ENCODE data around the gene DTL.

The DTL gene

GRCh38 chr1:212107481-212107880, 71.9 kb downstream of the DTL start:
- H3K4me2 ChIP-seq (ENCODE audit: low read depth, low read length, poor library complexity, severe bottlenecking), result no peak overlapping the region
- no peak overlapping the region for H3K9ac ChIP-seq (ENCODE audit: low read length)
- no peaks in the 10 kb centered on the region for H3K9me3 ChIP-seq (ENCODE audit: insufficient read depth, low read length)
- TF ChIP-seq, protein P1, sequence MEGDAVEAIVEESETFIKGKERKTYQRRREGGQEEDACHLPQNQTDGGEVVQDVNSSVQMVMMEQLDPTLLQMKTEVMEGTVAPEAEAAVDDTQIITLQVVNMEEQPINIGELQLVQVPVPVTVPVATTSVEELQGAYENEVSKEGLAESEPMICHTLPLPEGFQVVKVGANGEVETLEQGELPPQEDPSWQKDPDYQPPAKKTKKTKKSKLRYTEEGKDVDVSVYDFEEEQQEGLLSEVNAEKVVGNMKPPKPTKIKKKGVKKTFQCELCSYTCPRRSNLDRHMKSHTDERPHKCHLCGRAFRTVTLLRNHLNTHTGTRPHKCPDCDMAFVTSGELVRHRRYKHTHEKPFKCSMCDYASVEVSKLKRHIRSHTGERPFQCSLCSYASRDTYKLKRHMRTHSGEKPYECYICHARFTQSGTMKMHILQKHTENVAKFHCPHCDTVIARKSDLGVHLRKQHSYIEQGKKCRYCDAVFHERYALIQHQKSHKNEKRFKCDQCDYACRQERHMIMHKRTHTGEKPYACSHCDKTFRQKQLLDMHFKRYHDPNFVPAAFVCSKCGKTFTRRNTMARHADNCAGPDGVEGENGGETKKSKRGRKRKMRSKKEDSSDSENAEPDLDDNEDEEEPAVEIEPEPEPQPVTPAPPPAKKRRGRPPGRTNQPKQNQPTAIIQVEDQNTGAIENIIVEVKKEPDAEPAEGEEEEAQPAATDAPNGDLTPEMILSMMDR (IDR thresholded peaks at IDR 0.05; ENCODE audit: insufficient read depth, low read length, poor library complexity, severe bottlenecking), result no peak
- TF ChIP-seq EZH2phosphoT487 (conservative IDR thresholded peaks at IDR 0.05; ENCODE audit: low read length), result no peak
- no peak overlapping the region for H3K27ac ChIP-seq (ENCODE audit: low read depth, low read length)
- H2AFZ ChIP-seq (ENCODE audit: low read depth, low read length, severe bottlenecking), result no peak overlapping the region
- no peaks in the 10 kb centered on the region for H3K9me2 ChIP-seq (replicated peaks; ENCODE audit: insufficient read depth, low read length)
- no peaks in the 10 kb centered on the region for H3K27me3 ChIP-seq (ENCODE audit: low read length)
- peaks cover 28% of the 10 kb centered on the region for H3K36me3 ChIP-seq (ENCODE audit: low read length)
- no peak overlapping the region for H3K4me3 ChIP-seq (ENCODE audit: insufficient read depth, low read length, poor library complexity, severe bottlenecking)
- no peaks in the 10 kb centered on the region for H3F3A ChIP-seq (ENCODE audit: insufficient read depth)
- H3K79me2 ChIP-seq (ENCODE audit: insufficient read depth, low read length), result no peaks in the 10 kb centered on the region
- H4K20me1 ChIP-seq (ENCODE audit: low read depth, low read length), result 0 out of 2 replicates have a peak, but pooled peaks cover 5% of the 10 kb centered on the region

- TF ChIP-seq, protein P1 (IDR thresholded peaks at IDR 0.05; ENCODE audit: insufficient read depth, low read length, poor library complexity, severe bottlenecking), result no peak
- no peak for TF ChIP-seq EZH2phosphoT487 (conservative IDR thresholded peaks at IDR 0.05; ENCODE audit: low read length)
- H3K36me3 ChIP-seq (ENCODE audit: low read length), result peaks cover 21% of the 10 kb centered on the region
Measured at GRCh38 chr1:212108187-212108586, 72.6 kb downstream of the DTL start.

DNA sequence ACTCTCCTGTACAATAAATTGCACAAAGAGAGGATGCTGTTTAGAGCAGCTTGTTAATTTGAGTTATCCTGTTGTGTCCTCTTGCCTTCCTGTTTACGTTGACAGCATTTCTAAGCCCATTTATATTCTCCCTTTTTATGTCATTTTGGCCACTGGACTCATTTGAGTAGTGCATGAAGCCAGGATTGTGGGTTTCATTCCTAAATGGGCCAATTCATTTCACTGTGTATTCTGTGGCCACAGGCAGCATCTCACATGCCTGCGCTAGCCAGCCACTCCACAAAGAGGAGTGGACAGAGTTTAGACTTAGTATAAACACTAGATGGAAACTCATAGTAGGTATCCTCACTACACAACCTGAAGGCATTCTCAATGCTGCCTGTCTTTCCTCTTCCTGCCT, 73.4 kb downstream of the DTL start:
- Histone ChIP-seq H4K20me1 (ENCODE audit: low read depth, low read length) (no peaks in the 10 kb centered on the region), H3K79me2 (ENCODE audit: insufficient read depth, low read length) (no peaks in the 10 kb centered on the region), H3K9me3 (ENCODE audit: insufficient read depth, low read length) (no peaks in the 10 kb centered on the region), H3K9ac (ENCODE audit: low read length) (no peak overlapping the region), H2AFZ (ENCODE audit: low read depth, low read length, severe bottlenecking) (no peak overlapping the region), H3F3A (ENCODE audit: insufficient read depth) (no peaks in the 10 kb centered on the region), H3K9me2 (replicated peaks; ENCODE audit: insufficient read depth, low read length) (no peaks in the 10 kb centered on the region), H3K4me3 (ENCODE audit: insufficient read depth, low read length, poor library complexity, severe bottlenecking) (no peak overlapping the region), H3K27ac (ENCODE audit: low read depth, low read length) (no peak overlapping the region), H3K36me3 (ENCODE audit: low read length) (peaks cover 13% of the 10 kb centered on the region; the same call in 1 of the 2 replicates), H3K4me2 (ENCODE audit: low read depth, low read length, poor library complexity, severe bottlenecking) (no peak overlapping the region), H3K27me3 (ENCODE audit: low read length) (no peaks in the 10 kb centered on the region)
- TF ChIP-seq, protein P1 (IDR thresholded peaks at IDR 0.05; ENCODE audit: insufficient read depth, low read length, poor library complexity, severe bottlenecking), result no peak
- TF ChIP-seq EZH2phosphoT487 (conservative IDR thresholded peaks at IDR 0.05; ENCODE audit: low read length), result no peak

More at GRCh38 chr1:212108187-212108586, 72.6 kb downstream of the DTL start:
- Histone ChIP-seq H3K9me2 (replicated peaks; ENCODE audit: insufficient read depth, low read length) (no peaks in the 10 kb centered on the region), H3F3A (ENCODE audit: insufficient read depth) (no peaks in the 10 kb centered on the region), H2AFZ (ENCODE audit: low read depth, low read length, severe bottlenecking) (no peak overlapping the region), H3K27me3 (ENCODE audit: low read length) (no peaks in the 10 kb centered on the region), H3K4me2 (ENCODE audit: low read depth, low read length, poor library complexity, severe bottlenecking) (no peak overlapping the region), H3K9me3 (ENCODE audit: insufficient read depth, low read length) (no peaks in the 10 kb centered on the region), H3K27ac (ENCODE audit: low read depth, low read length) (no peak overlapping the region), H4K20me1 (ENCODE audit: low read depth, low read length) (no peaks in the 10 kb centered on the region), H3K9ac (ENCODE audit: low read length) (no peak overlapping the region), H3K4me3 (ENCODE audit: insufficient read depth, low read length, poor library complexity, severe bottlenecking) (no peak overlapping the region), H3K79me2 (ENCODE audit: insufficient read depth, low read length) (no peaks in the 10 kb centered on the region)

Measured in SU-DHL-6 (cell line).